GM21737 (cell line): ENCODE data around the gene PAMR1.
A peak's percentile ranks its signal among the peaks of the same experiment; 100 is the strongest.

Source experiments
- ATAC-seq: cut with Tn5 transposase; IDR thresholded peaks from one replicate; pipeline ENCODE4 v1.9.1; 2021; ENCODE audit warnings: mild to moderate bottlenecking, moderate library complexity; ENCODE audit not compliant: unreplicated experiment

PAMR1 gene

GRCh38 chr11:35407041-35407440, 118.4 kb downstream of the PAMR1 start:
- ATAC-seq = no peak

GRCh38 chr11:35404388-35404775, 121.0 kb downstream of the PAMR1 start:
- ATAC-seq = no peak

GRCh38 chr11:35403765-35404387, 121.5 kb downstream of the PAMR1 start:
- no peak for ATAC-seq

GRCh38 chr11:35402751-35403660, 122.4 kb downstream of the PAMR1 start:
- no peak for ATAC-seq

- no peak for ATAC-seq
These were observed 126.5 kb downstream of the PAMR1 start for GRCh38 chr11:35398881-35399280.

GRCh38 chr11:35394941-35395340, 130.5 kb downstream of the PAMR1 start:
- ATAC-seq = no peak

- no peak for ATAC-seq
These were observed 132.3 kb downstream of the PAMR1 start for GRCh38 chr11:35393098-35393497.

GRCh38 chr11:35391922-35392688, 133.3 kb downstream of the PAMR1 start:
- no peak for ATAC-seq

GRCh38 chr11:35390737-35391682, 134.4 kb downstream of the PAMR1 start:
- peak; percentile 77 for ATAC-seq

- no peak for ATAC-seq
These were observed 135.4 kb downstream of the PAMR1 start for GRCh38 chr11:35389897-35390465.

- no peak for ATAC-seq
These were observed 136.3 kb downstream of the PAMR1 start for GRCh38 chr11:35389112-35389511.

GRCh38 chr11:35388061-35388460, 137.4 kb downstream of the PAMR1 start:
- ATAC-seq = no peak

- ATAC-seq = no peak
These were observed 138.1 kb downstream of the PAMR1 start for GRCh38 chr11:35387111-35387982.

- no peak for ATAC-seq
These were observed 141.5 kb downstream of the PAMR1 start for GRCh38 chr11:35383953-35384352.
